ENCODE measurements around the gene TMPRSS5. TPM values are rescaled to one million over a fixed set of nuclear protein-coding genes. Genes with fewer than 3 reads are reported as not detected.

TMPRSS5 gene
- total RNA-seq, 2 donors from 2014 or later = 2.0 TPM; not detected in 1

GRCh38 chr11:113697756-113698407 is 8.2 kb downstream of the TMPRSS5 start:
- Histone ChIP-seq H3K4me3 (no peak overlapping the region), H3K4me1 (ENCODE audit: control insufficient read depth in 1 of 2, low read depth in 2 of 2) (no peaks in the 10 kb centered on the region), H3K27me3 (replicated peaks; ENCODE audit: insufficient read depth) (no peaks in the 10 kb centered on the region), H3K36me3 (no peaks in the 10 kb centered on the region), H3K27ac (no peak overlapping the region), H3K9me3 (no peaks in the 10 kb centered on the region)
- DNase-seq (ENCODE audit: low spot score) (no peak), ATAC-seq (ENCODE audit: insufficient number of reproducible peaks, low FRiP score, low read depth) (no peak)
- no peak for TF ChIP-seq CTCF (IDR thresholded peaks at IDR 0.05)

- TF ChIP-seq CTCF (IDR thresholded peaks at IDR 0.05) = no peak
- H3K36me3 ChIP-seq = no peaks in the 10 kb centered on the region
- no peak for DNase-seq (ENCODE audit: low spot score)
- H3K4me3 ChIP-seq = no peak overlapping the region
- no peaks in the 10 kb centered on the region for H3K9me3 ChIP-seq
- H3K4me1 ChIP-seq (ENCODE audit: control insufficient read depth in 1 of 2, low read depth in 2 of 2) = no peaks in the 10 kb centered on the region
- ATAC-seq (ENCODE audit: insufficient number of reproducible peaks, low FRiP score, low read depth) = no peak
- no peak overlapping the region for H3K27ac ChIP-seq
- no peaks in the 10 kb centered on the region for H3K27me3 ChIP-seq (replicated peaks; ENCODE audit: insufficient read depth)
Observed at GRCh38 chr11:113697111-113697510, 9.0 kb downstream of the TMPRSS5 start.

GRCh38 chr11:113695207-113695606 is 10.9 kb downstream of the TMPRSS5 start:
- ATAC-seq (ENCODE audit: insufficient number of reproducible peaks, low FRiP score, low read depth) = no peak

GRCh38 chr11:113694390-113694789 is 11.7 kb downstream of the TMPRSS5 start:
- Histone ChIP-seq H3K27ac (no peak overlapping the region), H3K4me3 (no peak overlapping the region), H3K36me3 (no peaks in the 10 kb centered on the region), H3K4me1 (ENCODE audit: control insufficient read depth in 1 of 2, low read depth in 2 of 2) (no peaks in the 10 kb centered on the region), H3K9me3 (no peaks in the 10 kb centered on the region), H3K27me3 (replicated peaks; ENCODE audit: insufficient read depth) (no peaks in the 10 kb centered on the region)
- DNase-seq (ENCODE audit: low spot score) (no peak), ATAC-seq (ENCODE audit: insufficient number of reproducible peaks, low FRiP score, low read depth) (no peak)
- no peak for TF ChIP-seq CTCF (IDR thresholded peaks at IDR 0.05)

More at GRCh38 chr11:113695207-113695606, 10.9 kb downstream of the TMPRSS5 start:
- no peaks in the 10 kb centered on the region for H3K4me1 ChIP-seq (ENCODE audit: control insufficient read depth in 1 of 2, low read depth in 2 of 2)
- no peak overlapping the region for H3K27ac ChIP-seq
- no peak for DNase-seq (ENCODE audit: low spot score)
- H3K4me3 ChIP-seq = no peak overlapping the region
- H3K36me3 ChIP-seq = no peaks in the 10 kb centered on the region
- H3K27me3 ChIP-seq (replicated peaks; ENCODE audit: insufficient read depth) = no peaks in the 10 kb centered on the region
- TF ChIP-seq CTCF (IDR thresholded peaks at IDR 0.05) = no peak
- H3K9me3 ChIP-seq = no peaks in the 10 kb centered on the region

- DNase-seq (ENCODE audit: low spot score) (no peak), ATAC-seq (ENCODE audit: insufficient number of reproducible peaks, low FRiP score, low read depth) (no peak)
- Histone ChIP-seq H3K4me3 (no peak overlapping the region), H3K9me3 (no peaks in the 10 kb centered on the region), H3K27ac (no peak overlapping the region), H3K36me3 (no peaks in the 10 kb centered on the region), H3K27me3 (replicated peaks; ENCODE audit: insufficient read depth) (no peaks in the 10 kb centered on the region), H3K4me1 (ENCODE audit: control insufficient read depth in 1 of 2, low read depth in 2 of 2) (no peaks in the 10 kb centered on the region)
- no peak for TF ChIP-seq CTCF (IDR thresholded peaks at IDR 0.05)
Observed at GRCh38 chr11:113693030-113693429, 13.1 kb downstream of the TMPRSS5 start.

Data from thoracic aorta (tissue), 2 donors.